ENCODE data around the gene C19orf18.

Gene C19orf18

DNA sequence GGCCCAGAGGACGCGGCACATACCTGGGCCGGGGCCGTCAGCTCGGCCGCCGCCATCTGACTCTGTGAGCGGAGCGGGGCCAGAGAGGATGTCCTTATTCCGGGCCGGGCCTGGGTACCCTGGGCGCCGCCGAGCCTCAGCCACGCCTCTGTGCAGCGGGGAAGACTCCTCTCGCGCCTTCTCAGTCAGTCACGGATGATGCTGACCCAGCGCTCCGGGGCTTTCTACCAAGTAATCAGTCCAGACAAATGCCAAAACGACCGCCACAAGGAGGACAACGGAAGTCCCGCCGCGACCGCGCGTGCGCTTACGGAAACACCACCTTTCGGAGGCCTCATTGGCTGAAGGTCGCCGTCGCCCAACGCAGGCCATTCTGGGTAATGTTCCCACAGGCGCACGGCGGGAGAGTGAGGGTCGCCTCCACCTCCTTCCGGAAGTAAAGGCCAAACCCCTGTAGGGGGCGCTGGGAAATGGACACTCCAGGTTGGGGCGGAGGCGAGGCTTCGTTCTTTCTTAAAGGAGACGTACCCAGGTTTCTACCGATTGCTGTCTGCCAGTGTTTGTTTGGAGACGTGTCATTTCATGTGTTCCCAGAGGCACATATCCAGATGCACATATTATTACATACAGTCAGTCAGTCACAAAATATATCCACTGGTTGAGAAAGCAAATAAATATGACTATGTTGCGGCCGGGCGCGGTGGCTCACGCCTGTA, 26.8 kb downstream of the C19orf18 start, which contains the start of gene ZNF256:
Gene ZNF256 (minus strand): TSS at position 288 of the 716 bp plus-strand sequence. CDS start 232 bp downstream, at position 56.
- DNase-seq (ENCODE audit: low read depth): peak; percentile 86

DNA sequence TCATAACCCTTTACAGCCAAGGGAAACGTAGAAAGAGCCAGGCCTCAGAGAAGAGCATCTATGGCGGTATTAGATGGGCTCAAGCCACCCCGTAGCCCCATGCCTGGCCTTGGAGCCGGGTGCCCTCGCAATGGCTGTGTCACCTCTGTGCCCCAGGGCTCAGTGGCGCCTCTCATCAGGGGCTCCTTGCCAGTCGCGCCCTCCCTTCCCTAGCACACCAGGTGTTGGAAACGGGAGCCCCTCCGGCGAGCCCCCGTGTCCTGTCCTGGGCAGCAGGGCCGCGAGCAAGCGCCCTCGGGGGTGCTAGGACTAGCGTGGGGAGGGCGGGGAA, 27.3 kb downstream of the C19orf18 start:
- no peak for DNase-seq (ENCODE audit: low read depth)

DNA sequence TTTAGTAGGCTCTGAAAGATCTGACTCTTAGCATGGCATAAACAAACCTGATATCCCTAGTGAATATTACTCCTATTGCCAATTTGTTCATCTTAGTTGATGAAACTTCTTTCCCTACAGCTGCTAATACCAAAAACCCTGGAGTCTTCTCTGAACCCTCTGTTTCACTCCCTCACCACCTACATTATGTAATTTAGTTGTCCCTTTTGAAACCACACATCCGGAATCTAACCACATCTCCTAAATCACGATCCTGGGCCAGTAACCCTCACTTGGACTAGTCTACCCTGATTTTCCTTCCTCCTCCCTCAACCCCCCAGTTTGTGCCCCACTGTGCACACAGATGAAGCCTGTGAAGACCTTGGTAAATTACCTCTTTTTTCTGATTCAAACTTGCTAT, 28.0 kb downstream of the C19orf18 start:
- no peak for DNase-seq (ENCODE audit: low read depth)

GRCh38 chr19:57941593-57941992, 32.7 kb downstream of the C19orf18 start:
- DNase-seq (ENCODE audit: low read depth): no peak

DNA sequence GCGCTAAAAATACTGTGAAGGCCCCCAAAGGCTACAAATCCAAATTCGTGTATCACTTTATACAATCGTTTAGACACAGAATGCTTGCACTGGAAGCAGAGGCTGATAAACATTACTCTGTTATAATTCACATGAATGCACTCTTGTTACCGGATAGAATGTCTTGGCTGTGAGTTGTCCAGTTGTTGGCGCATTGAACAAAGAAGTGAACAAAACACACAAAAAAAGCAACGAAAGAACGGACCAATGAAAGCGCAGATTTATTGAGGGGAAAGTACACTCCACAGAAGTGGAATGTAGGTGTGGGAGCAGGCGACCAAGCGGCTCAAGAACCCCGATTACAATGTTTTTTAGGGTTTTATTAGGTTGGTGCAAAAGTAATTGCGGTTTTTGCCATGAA, 38.6 kb downstream of the C19orf18 start:
- no peak for DNase-seq (ENCODE audit: low read depth)

GRCh38 chr19:57934820-57935665, 39.3 kb downstream of the C19orf18 start, which contains the start of gene ZNF418:
ZNF418 (minus strand) TSS chr19:57935402; CDS start chr19:57933822, 1,580 bp downstream.
- no peak for DNase-seq (ENCODE audit: low read depth)

DNA sequence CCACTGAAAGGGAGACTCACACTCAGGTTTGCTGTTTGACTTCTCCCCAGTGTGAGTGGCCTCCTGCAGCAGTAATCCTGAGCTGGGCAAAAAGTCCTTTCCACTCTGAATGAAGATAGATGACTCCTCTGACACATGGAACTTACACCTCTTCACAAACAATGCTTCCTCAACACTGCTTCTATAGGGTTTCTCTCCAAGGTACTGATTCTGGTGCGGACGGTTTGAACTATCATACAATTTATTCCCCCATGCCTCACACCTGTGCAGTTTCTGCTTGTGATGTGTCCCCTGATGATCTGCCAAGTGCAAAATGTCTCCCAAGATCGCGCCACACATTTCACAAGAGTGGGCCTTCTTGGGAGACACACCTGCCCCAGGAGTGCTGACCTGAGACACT, 46.7 kb downstream of the C19orf18 start:
- no peak for DNase-seq (ENCODE audit: low read depth)

GRCh38 chr19:57916168-57916995, 58.0 kb downstream of the C19orf18 start, which contains the start of gene ZNF417:
ZNF417 (minus strand) TSS chr19:57916592; CDS start chr19:57916411, 181 bp downstream.
- peak; percentile 53 for DNase-seq (ENCODE audit: low read depth)

GRCh38 chr19:57914531-57914930, 59.8 kb downstream of the C19orf18 start:
- no peak for DNase-seq (ENCODE audit: low read depth)

Measured in stimulated activated CD8-positive, alpha-beta memory T cell treated with anti-CD3 and anti-CD28 coated beads, Interleukin-7, amount 100 ng/mL, for 24 hours (primary cell).